Measurements from ENCODE around the gene FNDC3A. TPM values are rescaled to one million over a fixed set of nuclear protein-coding genes. Genes with fewer than 3 reads are reported as not detected.
"Not testable (repeated sequence)": the region's sequence is repeated elsewhere in the genome, so short reads cannot be mapped to it uniquely, and the experiment has no call there.

Gene FNDC3A
- total RNA-seq, 1 experiment from 2014 or later = 19.9 TPM

DNA sequence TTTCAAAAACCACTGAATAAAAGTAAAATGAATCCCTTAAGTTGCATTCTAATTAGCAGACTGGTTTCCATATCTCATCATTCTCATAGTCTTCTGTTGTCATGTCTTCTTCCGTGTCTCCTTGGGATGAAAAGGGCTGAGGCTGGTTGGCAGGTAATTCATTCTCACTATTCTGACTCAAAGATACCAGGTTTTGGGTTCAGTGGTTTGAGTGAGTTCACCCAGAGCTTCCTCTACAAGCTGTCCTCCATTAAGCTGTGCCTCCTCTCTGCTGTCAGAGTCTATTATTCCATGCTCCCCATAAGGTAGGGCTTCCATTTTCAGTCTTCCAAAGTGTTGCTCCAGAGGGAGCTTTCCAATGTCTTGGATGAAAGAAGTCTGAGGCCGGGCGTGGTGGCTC is 68.3 kb downstream of the FNDC3A start:
- DNase-seq (ENCODE audit: low spot score) = no peak

DNA sequence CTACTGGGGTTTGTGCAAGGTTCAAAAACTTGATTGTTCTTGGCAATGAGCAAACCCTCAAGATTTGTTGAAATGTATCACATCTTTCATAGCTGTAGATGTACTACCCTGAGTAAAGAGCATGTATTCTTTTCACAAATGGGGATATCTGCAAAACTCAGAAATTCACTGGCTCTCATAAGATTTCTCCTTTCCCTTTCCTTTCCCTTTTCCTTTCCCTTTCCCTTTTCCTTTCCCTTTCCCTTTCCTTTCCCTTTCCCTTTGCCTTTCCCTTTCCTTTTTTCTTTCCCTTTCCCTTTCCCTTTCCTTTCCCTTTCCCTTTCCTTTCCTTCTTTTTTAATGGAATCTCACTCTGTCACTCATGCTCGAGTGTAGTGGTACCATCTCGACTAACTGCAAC is 69.1 kb downstream of the FNDC3A start:
- no peak for DNase-seq (ENCODE audit: low spot score)

DNA sequence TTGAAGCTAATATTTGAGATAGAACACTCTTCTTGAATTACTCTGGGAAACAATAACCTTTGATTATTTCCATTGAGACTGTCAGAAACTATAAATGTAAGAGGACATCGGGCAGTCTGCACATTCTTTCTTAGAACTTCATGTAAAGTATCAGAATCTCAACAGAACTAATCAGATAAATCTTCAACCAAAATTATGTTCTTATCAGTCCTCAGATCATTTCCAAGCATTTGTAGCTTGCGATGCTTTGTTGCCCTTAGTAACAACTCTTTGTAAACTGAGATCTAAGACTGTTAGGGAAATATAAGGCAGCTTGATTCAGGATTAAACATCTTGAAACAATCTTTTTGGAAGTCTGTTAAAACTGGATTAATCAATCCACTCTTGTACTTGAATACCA is 70.3 kb downstream of the FNDC3A start:
- DNase-seq (ENCODE audit: low spot score) = no peak

DNA sequence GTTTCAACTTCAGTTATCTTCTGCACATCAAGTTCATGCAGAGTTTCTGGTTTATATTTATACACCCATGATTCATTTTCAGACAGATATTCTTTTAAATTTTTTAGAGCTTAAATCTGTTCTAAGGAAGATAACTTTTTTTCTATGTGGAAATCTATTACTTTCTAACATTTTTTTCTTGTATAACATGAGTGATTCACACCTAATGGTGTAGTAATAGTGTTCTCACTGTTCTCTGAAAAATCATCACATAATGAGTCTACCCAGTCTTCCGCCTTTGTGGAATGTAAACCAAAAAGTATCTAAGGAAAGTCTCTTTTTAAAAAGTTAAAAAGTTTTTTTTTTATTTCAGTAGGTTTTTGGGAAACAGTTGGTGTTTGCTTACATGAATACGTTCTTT is 70.8 kb downstream of the FNDC3A start:
- DNase-seq (ENCODE audit: low spot score) = no peak

DNA sequence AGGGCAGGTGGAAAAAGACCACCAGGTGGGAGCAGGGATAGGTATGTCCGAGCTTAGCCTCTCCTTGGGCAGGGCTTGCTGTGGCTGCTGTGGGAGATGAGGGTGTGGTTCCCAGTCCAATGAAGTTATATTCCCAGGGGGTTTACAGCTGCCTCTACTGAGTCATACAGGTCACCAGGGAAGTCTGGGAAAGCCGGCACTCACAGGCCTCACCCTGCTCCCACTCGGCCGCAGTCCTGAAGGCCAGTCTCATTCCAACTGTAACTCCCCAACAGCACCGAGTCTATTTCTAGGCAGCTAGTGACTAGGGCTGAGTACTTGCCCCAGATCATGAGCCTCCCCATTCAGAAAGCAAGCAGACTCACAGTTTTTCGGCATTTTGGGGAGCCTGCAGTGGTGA is 77.1 kb downstream of the FNDC3A start:
- no peak for DNase-seq (ENCODE audit: low spot score)

DNA sequence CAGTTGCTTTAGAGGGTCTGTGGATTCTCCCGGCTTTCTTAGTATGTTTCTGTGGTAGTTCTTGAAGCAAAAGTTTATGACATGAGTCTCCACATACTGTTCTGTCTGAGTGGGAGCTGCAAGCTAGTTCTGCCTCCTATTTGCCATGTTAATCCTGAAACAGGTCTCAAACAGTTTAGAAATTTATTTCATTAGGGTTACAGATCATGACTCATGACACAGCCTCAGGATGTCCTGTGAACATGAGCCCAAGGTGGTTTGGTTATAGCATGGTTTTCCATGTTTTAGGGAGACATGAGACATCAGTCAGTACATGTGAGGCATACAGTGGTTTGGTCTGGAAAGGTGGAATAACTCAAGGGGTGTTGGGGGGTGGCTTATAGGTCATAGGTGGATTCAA is 77.5 kb downstream of the FNDC3A start:
- no peak for DNase-seq (ENCODE audit: low spot score)

DNA sequence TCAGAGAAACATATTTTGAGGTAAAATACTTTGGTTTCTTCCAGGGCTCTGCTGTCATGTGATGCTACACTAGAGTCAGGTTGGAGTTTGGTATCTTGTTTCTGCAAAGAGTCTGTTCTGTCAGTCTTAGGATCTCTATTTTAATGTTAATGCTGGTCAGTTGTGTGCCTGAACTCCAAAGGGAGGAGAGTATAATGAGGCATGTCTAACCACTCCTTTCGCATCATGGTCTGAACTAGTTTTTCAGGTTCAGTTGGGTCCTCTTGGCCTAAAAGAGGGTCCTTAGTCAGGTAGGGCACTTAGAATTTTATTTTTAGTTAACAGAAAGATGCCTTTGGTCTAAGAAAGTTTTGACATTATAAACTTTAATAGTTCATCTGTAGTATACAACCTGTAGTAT is 78.2 kb downstream of the FNDC3A start:
- no peak for DNase-seq (ENCODE audit: low spot score)

DNA sequence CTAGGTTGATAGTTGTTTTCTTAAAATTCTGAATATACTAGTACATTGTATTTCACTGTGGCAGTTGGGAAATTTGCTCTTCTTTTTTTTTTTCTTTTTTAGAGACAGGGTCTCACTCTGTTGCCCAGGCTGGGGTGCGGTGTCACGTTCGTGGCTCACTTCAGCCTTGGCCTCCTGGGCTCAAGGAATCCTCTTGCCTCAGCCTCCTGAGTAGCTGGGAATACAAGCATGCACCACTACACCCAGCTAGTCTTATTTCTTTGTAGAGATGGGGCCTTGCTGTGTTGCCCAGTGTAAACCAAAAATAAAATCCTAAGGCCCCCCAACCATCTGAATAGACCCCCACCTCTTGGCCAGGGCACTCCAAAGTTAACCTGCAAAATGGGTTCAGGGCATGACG is 79.3 kb downstream of the FNDC3A start:
- no peak for DNase-seq (ENCODE audit: low spot score)

DNA sequence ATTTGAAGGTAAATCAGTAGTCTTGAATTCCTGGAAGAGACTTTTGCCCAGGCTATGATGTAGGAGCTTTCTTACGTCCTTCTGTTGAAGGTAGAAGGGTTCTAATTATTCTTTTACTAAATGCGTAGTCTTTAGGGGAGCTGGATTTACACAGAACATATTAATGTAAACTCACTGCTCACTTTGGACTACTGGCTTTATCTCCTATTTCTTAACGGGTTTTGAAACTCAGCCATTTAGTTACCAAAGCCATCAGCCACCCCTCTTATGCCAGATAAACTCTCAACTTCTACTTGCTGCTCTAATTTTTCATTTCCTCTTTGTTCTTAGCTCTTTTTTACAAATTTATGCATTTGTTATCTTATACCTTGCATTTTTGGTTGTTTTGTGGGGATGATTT is 81.5 kb downstream of the FNDC3A start:
- DNase-seq (ENCODE audit: low spot score) = no peak

DNA sequence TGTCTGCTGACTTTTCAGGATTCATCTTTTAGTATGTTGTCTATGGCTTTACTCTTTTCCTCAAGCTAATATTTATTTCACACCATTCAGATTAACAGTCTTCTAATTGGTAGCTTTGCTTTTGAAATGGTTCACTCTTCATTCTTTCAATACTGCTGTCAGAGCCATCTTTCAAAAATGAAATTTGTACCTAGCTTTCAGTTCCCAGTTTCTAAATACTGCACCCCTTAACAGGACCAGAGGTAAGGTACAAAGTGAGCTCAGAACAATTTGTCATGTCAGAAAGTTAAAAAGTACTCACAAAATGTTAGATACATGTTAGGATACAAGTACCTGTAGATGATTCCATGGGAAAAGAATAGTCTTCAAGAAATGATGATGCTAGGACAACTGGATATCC is 83.0 kb downstream of the FNDC3A start:
- no peak for DNase-seq (ENCODE audit: low spot score)

DNA sequence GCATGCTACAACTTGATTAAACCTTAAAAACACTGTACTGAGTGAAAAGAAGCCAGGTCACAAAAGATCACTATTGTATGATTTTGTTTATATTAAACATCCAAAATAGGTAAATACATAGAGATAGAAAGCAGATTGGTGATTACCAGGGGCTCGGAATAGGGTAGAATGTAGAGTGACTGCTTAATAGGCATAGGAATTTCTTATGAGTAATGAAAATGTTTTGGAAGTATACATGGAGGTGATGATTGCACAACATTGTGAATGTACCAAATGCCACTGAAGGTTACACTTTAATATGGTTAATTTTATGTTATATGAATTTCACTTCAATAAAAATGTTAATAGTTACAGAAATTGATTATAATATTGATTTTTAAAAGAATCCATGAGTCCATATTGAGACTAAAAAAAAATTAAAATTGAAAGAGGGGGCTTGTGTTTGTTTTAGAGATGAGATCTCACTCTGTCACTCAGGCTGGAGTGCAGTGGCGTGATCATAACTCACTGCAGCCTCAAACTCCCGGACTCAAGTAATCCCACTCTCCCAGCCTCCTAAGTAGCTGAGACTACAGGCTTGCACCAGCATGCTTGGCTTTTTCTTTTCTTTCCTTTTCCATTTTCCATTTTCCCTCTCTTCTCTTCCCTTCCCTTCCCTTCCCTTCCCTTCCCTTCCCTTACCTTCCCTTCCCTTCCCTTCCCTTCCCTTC is 85.1 kb downstream of the FNDC3A start:
- no peak for DNase-seq (ENCODE audit: low spot score)

DNA sequence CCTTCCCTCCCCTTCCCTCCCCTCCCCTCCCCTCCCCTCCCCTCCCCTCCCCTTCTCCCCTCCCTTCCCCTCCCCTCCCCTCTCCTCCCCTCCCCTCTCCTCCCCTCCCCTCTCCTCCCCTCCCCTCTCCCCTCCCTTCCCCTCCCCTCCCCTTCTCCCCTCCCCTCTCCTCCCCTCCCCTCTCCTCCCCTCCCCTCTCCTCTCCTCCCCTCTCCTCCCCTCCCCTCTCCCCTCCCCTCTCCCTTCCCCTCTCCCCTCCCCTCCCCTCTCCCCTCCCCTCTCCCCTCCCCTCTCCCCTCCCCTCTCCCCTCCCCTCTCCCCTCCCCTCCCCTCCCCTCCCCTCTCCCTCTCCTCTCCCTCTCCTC is 85.7 kb downstream of the FNDC3A start:
- DNase-seq (ENCODE audit: low spot score) = not testable (repeated sequence)

DNA sequence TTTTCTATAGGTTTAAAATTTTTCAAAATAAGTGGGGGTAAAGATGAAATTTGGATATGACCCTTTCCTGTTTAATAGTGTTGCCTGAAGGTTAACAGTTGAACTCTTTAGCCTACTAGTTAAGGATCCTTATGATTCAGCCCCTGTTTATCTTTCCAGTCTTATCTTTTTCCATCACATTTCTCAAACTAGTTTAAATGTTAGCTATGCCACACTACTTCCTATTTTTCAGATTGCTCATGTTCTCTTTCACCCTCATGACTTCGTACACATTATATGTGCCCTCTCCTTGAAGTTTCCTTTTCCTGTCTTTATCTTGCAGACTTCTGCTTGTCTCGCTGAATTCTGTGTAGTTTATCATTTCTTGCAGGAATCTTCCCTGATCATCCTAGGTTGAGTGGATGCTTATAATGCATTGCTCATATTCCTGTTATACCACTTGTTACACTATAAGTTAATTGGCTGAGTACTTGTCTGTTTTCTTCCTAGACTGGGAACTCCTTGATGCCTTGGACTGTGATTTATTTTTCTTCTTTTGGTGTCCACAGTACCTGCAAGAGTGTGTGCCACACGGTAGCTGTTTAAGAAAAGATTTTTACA is 86.7 kb downstream of the FNDC3A start:
- DNase-seq (ENCODE audit: low spot score) = no peak

DNA sequence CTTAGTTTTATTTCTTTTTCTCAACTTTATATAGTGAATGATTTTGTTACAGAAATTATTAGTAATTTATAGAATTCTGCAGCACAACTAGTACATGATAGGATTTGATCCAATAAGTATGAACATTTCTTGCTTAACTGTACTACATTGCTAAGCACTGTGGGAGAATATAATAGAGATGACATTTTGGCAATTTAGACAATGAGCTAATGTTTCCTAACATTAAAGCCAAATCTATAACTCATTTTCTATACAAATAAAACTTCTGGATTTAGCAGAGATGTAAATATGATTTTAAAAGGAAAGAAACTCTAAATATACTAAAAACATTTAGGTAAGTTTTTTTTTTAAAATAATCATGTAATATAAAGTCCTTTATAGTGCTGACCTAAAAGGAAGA is 87.3 kb downstream of the FNDC3A start:
- DNase-seq (ENCODE audit: low spot score) = no peak

DNA sequence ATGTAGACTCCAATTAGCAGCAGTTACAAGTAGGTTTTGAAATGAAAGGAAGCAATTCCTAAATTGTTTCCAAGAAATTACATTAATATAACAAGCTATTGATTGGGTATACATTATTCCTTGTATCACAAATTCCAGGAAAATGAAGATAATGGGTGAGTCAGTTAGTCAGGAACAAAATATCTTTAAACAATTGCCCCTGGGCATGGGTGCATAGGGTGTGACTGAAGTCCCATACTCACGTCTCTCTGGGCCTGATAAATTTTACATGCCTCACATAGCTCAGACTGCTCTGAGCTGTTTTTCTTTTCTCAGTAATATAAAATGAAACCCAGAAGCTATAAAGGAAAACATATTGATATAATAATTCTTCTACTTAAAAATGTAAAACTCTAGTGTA is 87.8 kb downstream of the FNDC3A start:
- DNase-seq (ENCODE audit: low spot score) = no peak

DNA sequence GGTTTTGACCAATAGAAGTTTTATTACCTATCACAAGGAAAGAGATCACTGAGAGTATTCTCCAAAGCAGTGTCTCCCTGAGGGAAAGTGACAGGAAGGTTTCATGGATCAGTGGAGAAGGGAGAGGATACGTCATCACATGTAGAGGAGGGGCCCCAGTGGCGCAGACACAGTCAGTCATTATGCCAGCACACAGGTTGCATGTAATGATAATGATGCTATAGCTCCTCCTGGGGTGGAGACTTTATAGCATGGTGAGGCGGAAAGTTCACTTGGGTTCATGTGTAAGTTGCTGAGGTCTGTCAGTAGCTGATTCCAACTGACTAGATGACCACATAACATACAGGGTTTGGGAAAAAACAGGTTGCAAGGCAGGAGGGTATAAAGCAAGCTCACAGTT is 88.8 kb downstream of the FNDC3A start:
- DNase-seq (ENCODE audit: low spot score) = no peak

DNA sequence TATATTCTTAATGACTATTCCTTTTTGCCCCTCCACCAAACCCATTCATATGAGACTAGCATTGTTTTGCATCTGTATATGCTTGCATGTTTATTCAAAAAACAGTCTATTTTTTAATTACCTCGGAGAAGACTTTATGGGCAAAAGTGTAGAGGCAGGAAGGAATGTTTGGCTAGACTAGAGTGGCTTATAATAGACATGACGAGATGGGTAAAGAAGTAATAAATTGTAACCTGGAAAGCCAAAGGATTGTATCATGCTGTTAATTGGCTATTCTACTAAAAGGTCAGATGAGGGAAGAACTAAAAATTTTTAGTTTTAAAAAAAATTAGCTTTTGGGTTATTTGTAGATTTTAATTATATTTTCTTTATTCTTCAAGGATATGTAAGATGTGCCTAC is 91.1 kb downstream of the FNDC3A start:
- DNase-seq (ENCODE audit: low spot score) = no peak

DNA sequence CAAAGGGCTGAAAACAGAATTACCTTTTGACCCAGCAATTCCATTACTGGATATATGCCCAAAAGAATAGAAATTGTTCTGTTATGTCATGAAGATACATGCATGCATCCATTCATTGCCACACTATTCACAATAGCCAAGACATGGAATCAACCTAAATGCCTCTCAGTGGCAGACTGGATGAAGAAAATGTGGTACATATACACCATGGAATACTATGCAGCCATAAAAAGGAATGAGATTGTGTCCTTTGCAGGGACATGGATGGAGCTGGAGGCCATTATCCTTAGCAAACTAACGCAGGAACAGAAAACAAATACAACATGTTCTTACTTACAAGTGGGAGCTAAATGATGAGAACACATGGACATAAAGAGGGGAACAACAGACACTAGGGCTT is 92.8 kb downstream of the FNDC3A start:
- DNase-seq (ENCODE audit: low spot score) = not testable (repeated sequence)

DNA sequence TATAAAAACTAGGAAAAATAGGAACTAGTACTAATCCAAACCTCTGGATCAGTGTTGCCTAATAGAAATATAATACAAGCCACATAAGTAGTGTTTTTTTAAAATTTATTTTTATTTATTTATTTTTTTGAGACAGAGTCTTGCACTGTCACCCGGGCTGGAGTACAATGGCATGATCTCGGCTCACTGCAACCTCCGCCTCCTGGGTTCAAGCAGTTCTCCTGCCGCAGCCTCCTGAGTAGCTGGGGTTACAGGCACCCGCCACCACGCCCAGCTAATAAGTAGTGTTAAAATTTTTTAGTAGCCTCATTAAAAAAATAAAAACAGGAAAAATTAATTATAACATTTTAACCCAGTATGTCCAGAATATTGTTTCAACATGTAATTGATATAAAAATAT is 94.3 kb downstream of the FNDC3A start:
- not testable (repeated sequence) for DNase-seq (ENCODE audit: low spot score)

DNA sequence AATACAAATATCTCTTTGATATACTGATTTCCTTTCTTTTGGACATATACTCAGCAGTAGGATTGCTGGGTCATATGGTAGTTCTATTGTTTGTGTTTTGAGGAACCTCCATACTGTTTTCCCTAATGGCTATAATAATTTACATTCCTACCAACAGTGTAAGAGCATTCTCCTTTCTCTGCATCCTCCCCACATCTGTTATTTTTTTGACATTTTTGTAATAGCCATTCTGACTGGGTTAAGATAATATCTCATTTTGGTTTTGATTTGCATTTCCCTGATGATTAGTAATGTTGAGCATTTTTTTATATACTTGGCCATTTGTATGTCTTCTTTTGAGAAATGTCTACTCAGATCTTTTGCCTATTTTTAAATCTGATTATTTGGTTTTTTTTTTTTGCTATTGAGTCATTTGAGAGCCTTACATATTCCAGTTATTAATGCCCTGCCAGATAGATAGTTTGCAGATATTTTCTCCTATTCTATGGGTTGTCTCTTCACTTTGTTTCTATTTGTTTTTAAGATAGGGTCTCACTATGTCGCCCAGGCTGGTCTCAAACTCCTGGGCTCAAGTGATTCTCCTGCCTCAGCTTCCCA is 95.7 kb downstream of the FNDC3A start:
- no peak for DNase-seq (ENCODE audit: low spot score)

DNA sequence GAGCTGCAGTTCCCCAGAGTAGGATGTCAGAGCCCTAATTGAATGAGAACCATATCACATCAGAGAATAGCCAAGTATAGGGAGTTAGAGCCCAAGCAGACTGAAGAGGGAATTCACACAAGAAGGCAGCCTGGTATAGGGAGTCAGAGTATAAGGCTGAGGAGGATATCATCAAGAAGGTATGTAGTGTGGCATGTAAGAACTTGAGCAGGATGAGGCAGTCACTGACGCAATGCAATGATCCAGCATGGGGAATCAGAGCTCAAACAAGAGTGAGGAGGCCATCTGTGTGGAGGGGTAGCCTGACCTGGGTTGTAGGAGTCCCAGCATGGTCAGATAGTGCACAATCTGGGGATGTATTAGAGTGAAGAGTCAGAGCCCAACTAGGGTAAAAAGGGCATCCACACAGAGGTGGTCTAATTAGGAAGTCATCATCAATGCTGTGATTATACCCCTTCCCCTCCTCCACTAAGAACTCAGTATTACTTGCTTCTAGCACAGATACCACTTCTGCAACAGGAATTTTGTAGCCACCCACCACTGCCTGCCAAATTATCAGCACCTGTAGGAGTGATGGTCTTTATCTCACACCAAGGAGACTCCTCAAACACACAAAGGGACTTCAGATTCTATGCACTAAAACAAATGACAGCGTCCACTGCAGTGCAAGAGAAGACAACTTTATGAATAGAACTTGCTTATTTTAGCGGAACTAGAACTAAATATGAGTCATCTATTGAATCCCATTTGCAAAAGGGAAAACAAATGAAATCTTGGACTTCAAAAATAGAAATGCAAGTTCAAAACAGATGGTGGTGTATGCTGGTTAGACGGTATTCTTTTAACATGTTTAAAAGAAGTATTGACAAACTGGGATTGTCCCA is 107.2 kb downstream of the FNDC3A start:
- DNase-seq (ENCODE audit: low spot score) = no peak

DNA sequence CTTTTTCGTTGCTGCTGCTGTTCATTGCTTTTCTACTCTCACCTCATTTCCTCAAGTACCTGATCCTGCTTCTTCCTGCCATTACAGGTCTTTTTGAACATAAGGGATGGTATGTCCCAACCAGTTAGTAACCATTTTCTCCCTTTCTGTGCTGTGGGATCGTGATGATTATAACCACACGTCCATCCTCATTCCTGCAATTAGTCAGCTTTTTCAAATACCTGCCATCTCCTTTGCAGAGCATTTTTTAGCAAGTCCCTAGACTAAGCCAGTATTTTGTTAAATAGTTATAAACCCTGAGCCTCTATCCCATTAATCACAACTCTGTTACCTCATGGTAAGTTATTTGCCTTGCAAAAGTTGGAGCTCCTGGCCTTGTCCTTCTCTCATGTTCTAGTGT is 109.2 kb downstream of the FNDC3A start:
- DNase-seq (ENCODE audit: low spot score) = no peak

Data from HT-29 (cell line).